Nephron progenitor cell (in vitro differentiated cells): ENCODE results near the gene SASS6.

ENCODE experiments used
- DNase-seq: peaks from one replicate; pipeline ENCODE4 v3.0.0; 2021
- H3K27ac Mint-ChIP-seq: 2 replicates; pipeline ENCODE4 v1.8.0; 2021; ENCODE audit warnings: mild to moderate bottlenecking, moderate library complexity, mixed read lengths
- H3K27me3 Mint-ChIP-seq: 2 replicates; pipeline ENCODE4 v1.8.0; 2021; ENCODE audit warnings: mild to moderate bottlenecking, low read depth, mixed read lengths; ENCODE audit not compliant: poor library complexity
- H3K36me3 Mint-ChIP-seq: 2 replicates; pipeline ENCODE4 v1.8.0; 2021; ENCODE audit warnings: low read depth, mixed read lengths
- H3K4me1 Mint-ChIP-seq: 2 replicates; pipeline ENCODE4 v1.8.0; 2021; ENCODE audit warnings: mixed read lengths
- H3K4me3 Mint-ChIP-seq: 2 replicates; pipeline ENCODE4 v1.8.0; 2021; ENCODE audit warnings: mild to moderate bottlenecking, moderate library complexity, mixed read lengths
- H3K9me3 Mint-ChIP-seq: 2 replicates; pipeline ENCODE4 v1.8.0; 2021; ENCODE audit warnings: mild to moderate bottlenecking, moderate library complexity, mixed read lengths
- CTCF ChIP-seq: fragments of 200-600 bp; sonication (generic); IDR thresholded peaks from 2 replicates; pipeline ENCODE4 v1.5.0; 2021; ENCODE audit warnings: antibody characterized with exemption

The SASS6 gene

GRCh38 chr1:100039591-100039990, 93.1 kb downstream of the SASS6 start:
- H3K27ac Mint-ChIP-seq = peak overlapping the region; percentile 100
- peak overlapping the region; percentile 99 for H3K4me3 Mint-ChIP-seq
- no peaks in the 10 kb centered on the region for H3K27me3 Mint-ChIP-seq
- H3K9me3 Mint-ChIP-seq = peaks cover 16% of the 10 kb centered on the region
- peaks cover 53% of the 10 kb centered on the region for H3K4me1 Mint-ChIP-seq
- TF ChIP-seq CTCF = no peak
- H3K36me3 Mint-ChIP-seq = peaks cover 43% of the 10 kb centered on the region
- DNase-seq = no peak

- DNase-seq = no peak
- H3K27me3 Mint-ChIP-seq = no peaks in the 10 kb centered on the region
- H3K9me3 Mint-ChIP-seq = peaks cover 8% of the 10 kb centered on the region
- H3K36me3 Mint-ChIP-seq = peaks cover 35% of the 10 kb centered on the region
- peak overlapping the region; percentile 99 for H3K4me3 Mint-ChIP-seq
- peak overlapping the region; percentile 100 for H3K27ac Mint-ChIP-seq
- peaks cover 53% of the 10 kb centered on the region for H3K4me1 Mint-ChIP-seq
- no peak for TF ChIP-seq CTCF
Observed at GRCh38 chr1:100038660-100039287, 94.0 kb downstream of the SASS6 start.

GRCh38 chr1:100037927-100038659, 94.6 kb downstream of the SASS6 start:
- no peak for TF ChIP-seq CTCF
- Mint-ChIP-seq H3K36me3 (peaks cover 28% of the 10 kb centered on the region), H3K27ac (peak overlapping the region; percentile 100), H3K27me3 (no peaks in the 10 kb centered on the region), H3K9me3 (peaks cover 3% of the 10 kb centered on the region), H3K4me3 (peak overlapping the region; percentile 99), H3K4me1 (peaks cover 53% of the 10 kb centered on the region)
- DNase-seq = peak; percentile 89

- peaks cover 49% of the 10 kb centered on the region for H3K4me1 Mint-ChIP-seq
- no peaks in the 10 kb centered on the region for H3K27me3 Mint-ChIP-seq
- H3K9me3 Mint-ChIP-seq = no peaks in the 10 kb centered on the region
- no peak for DNase-seq
- peak overlapping the region; percentile 99 for H3K4me3 Mint-ChIP-seq
- peak overlapping the region; percentile 93 for H3K27ac Mint-ChIP-seq
- no peak for TF ChIP-seq CTCF
- peaks cover 23% of the 10 kb centered on the region for H3K36me3 Mint-ChIP-seq
Observed at GRCh38 chr1:100037656-100037926, 95.1 kb downstream of the SASS6 start.

GRCh38 chr1:100036718-100037655, 95.7 kb downstream of the SASS6 start:
- no peaks in the 10 kb centered on the region for H3K27me3 Mint-ChIP-seq

More at GRCh38 chr1:100036718-100037655, 95.7 kb downstream of the SASS6 start:
- no peak for DNase-seq
- H3K4me1 Mint-ChIP-seq = peaks cover 43% of the 10 kb centered on the region
- H3K9me3 Mint-ChIP-seq = no peaks in the 10 kb centered on the region
- peak overlapping the region; percentile 93 for H3K27ac Mint-ChIP-seq
- TF ChIP-seq CTCF = no peak
- H3K4me3 Mint-ChIP-seq = peak overlapping the region; percentile 99
- H3K36me3 Mint-ChIP-seq = peaks cover 17% of the 10 kb centered on the region
